T-helper 17 cell (primary cell): ENCODE results near the gene FGFR1OP2. TPM values are rescaled to one million over a fixed set of nuclear protein-coding genes. Genes with fewer than 3 reads are reported as not detected.
"Not testable (repeated sequence)": the region's sequence is repeated elsewhere in the genome, so short reads cannot be mapped to it uniquely, and the experiment has no call there.

Experiments
- ATAC-seq: fragments of 150-1000 bp; cut with Tn5 transposase; 2 replicates; pipeline ENCODE4 v1.10.0; 2021; ENCODE audit warnings: mild to moderate bottlenecking, moderate library complexity
- DNase-seq, 3 donors: peaks; one replicate each; pipeline versions ENCODE4 v3.0.0 to v3.0.0-alpha.2; 2020 to 2021
- H3K9me3 ChIP-seq: one replicate; pipeline ENCODE4 v1.7.0; 2013; ENCODE audit warnings: low read length, mild to moderate bottlenecking; ENCODE audit not compliant: control insufficient read depth, poor library complexity, severe bottlenecking
- H3K27ac Mint-ChIP-seq: one replicate; pipeline ENCODE4 v1.8.0; 2022; ENCODE audit warnings: mild to moderate bottlenecking, moderate library complexity, mixed read lengths
- H3K27me3 Mint-ChIP-seq: one replicate; pipeline ENCODE4 v1.8.0; 2022; ENCODE audit warnings: mixed read lengths
- H3K36me3 Mint-ChIP-seq: one replicate; pipeline ENCODE4 v1.8.0; 2022; ENCODE audit warnings: low read depth, mixed read lengths
- H3K4me1 Mint-ChIP-seq: one replicate; pipeline ENCODE4 v1.8.0; 2022; ENCODE audit warnings: mild to moderate bottlenecking, mixed read lengths
- H3K4me3 Mint-ChIP-seq: one replicate; pipeline ENCODE4 v1.8.0; 2022; ENCODE audit warnings: mild to moderate bottlenecking, moderate library complexity, mixed read lengths
- total RNA-seq, 4 donors: library from RNA in 2 of 4; stranded (reverse) in 2 of 4; gene quantifications; one replicate each; pipeline ENCODE4 v1.2.3 and lab custom pipeline; 2022 to 2026

The FGFR1OP2 gene
- total RNA-seq (10 to 100 TPM; 50.8 to 56.1 TPM), total RNA-seq (lab: John Stamatoyannopoulos, UW) (91.9 to 170 reads per million in 2 donors)

GRCh38 chr12:26937863-26938700 is at the start of gene FGFR1OP2, which contains the start of gene INTS13:
FGFR1OP2 (plus strand) TSS chr12:26938470; CDS start chr12:26954159, 15,689 bp downstream.
INTS13 (minus strand) TSS chr12:26937981; CDS start chr12:26936803, 1,178 bp downstream.
- H3K9me3 ChIP-seq: no peaks in the 10 kb centered on the region
- ATAC-seq: peak; percentile 92

GRCh38 chr12:26890784-26891183 is 47.5 kb upstream of the FGFR1OP2 start:
- H3K4me1 Mint-ChIP-seq: no peaks in the 10 kb centered on the region

More at GRCh38 chr12:26937863-26938700, at the start of gene FGFR1OP2, which contains the start of gene INTS13:
- Mint-ChIP-seq H3K36me3 (peaks cover 11% of the 10 kb centered on the region), H3K27ac (peak within 1 kb of the TSS; percentile 97), H3K27me3 (no peaks in the 10 kb centered on the region), H3K4me1 (peaks cover 50% of the 10 kb centered on the region), H3K4me3 (peak within 1 kb of the TSS; percentile 99)
- peak; percentile 89 to 95 (median 92) for DNase-seq

GRCh38 chr12:26891704-26892103 is 46.6 kb upstream of the FGFR1OP2 start:
- ATAC-seq (no peak), DNase-seq (no peak)
- Mint-ChIP-seq H3K4me1 (no peaks in the 10 kb centered on the region), H3K27ac (no peak overlapping the region), H3K36me3 (no peaks in the 10 kb centered on the region), H3K4me3 (no peak overlapping the region), H3K27me3 (no peaks in the 10 kb centered on the region)
- no peaks in the 10 kb centered on the region for H3K9me3 ChIP-seq

More at GRCh38 chr12:26890784-26891183, 47.5 kb upstream of the FGFR1OP2 start:
- Mint-ChIP-seq H3K4me3 (no peak overlapping the region), H3K36me3 (no peaks in the 10 kb centered on the region), H3K27ac (no peak overlapping the region), H3K27me3 (no peaks in the 10 kb centered on the region)
- DNase-seq (no peak), ATAC-seq (no peak)
- no peaks in the 10 kb centered on the region for H3K9me3 ChIP-seq

- Mint-ChIP-seq H3K27ac (no peak overlapping the region), H3K4me1 (peaks cover 3% of the 10 kb centered on the region), H3K4me3 (no peak overlapping the region), H3K27me3 (no peaks in the 10 kb centered on the region), H3K36me3 (peaks cover 3% of the 10 kb centered on the region)
- ATAC-seq (no peak), DNase-seq (no peak)
- H3K9me3 ChIP-seq: no peaks in the 10 kb centered on the region
Measured at GRCh38 chr12:26895672-26896071, 42.6 kb upstream of the FGFR1OP2 start.

- ATAC-seq (no peak), DNase-seq (no peak)
- no peak overlapping the region for H3K27ac Mint-ChIP-seq
- H3K4me1 Mint-ChIP-seq: peaks cover 3% of the 10 kb centered on the region
- H3K27me3 Mint-ChIP-seq: no peaks in the 10 kb centered on the region
- H3K9me3 ChIP-seq: no peaks in the 10 kb centered on the region
- peaks cover 5% of the 10 kb centered on the region for H3K36me3 Mint-ChIP-seq
- H3K4me3 Mint-ChIP-seq: no peak overlapping the region
Measured at GRCh38 chr12:26896913-26897312, 41.4 kb upstream of the FGFR1OP2 start.

GRCh38 chr12:26903396-26903795 is 34.9 kb upstream of the FGFR1OP2 start:
- H3K27me3 Mint-ChIP-seq, ATAC-seq, H3K9me3 ChIP-seq, DNase-seq, H3K4me1 Mint-ChIP-seq, H3K4me3 Mint-ChIP-seq, H3K27ac Mint-ChIP-seq: not testable (repeated sequence)
- peaks cover 20% of the 10 kb centered on the region for H3K36me3 Mint-ChIP-seq

- Mint-ChIP-seq H3K27me3 (no peaks in the 10 kb centered on the region), H3K4me1 (peaks cover 3% of the 10 kb centered on the region), H3K4me3 (no peak overlapping the region), H3K27ac (peak overlapping the region; percentile 14), H3K36me3 (peaks cover 18% of the 10 kb centered on the region)
- DNase-seq (no peak), ATAC-seq (no peak)
- H3K9me3 ChIP-seq: no peaks in the 10 kb centered on the region
Measured at GRCh38 chr12:26906024-26906423, 32.2 kb upstream of the FGFR1OP2 start.

GRCh38 chr12:26906704-26907103 is 31.6 kb upstream of the FGFR1OP2 start:
- H3K36me3 Mint-ChIP-seq: peaks cover 18% of the 10 kb centered on the region
- no peaks in the 10 kb centered on the region for H3K9me3 ChIP-seq
- H3K27ac Mint-ChIP-seq: peak overlapping the region; percentile 14
- no peaks in the 10 kb centered on the region for H3K27me3 Mint-ChIP-seq
- ATAC-seq (no peak), DNase-seq (no peak)
- H3K4me1 Mint-ChIP-seq: peaks cover 3% of the 10 kb centered on the region
- H3K4me3 Mint-ChIP-seq: no peak overlapping the region

GRCh38 chr12:26918321-26919215 is 19.7 kb upstream of the FGFR1OP2 start:
- H3K27ac Mint-ChIP-seq: peak overlapping the region; percentile 78
- H3K27me3 Mint-ChIP-seq: no peaks in the 10 kb centered on the region
- DNase-seq (no peak), ATAC-seq (no peak)
- H3K36me3 Mint-ChIP-seq: peaks cover 11% of the 10 kb centered on the region
- H3K4me3 Mint-ChIP-seq: no peak overlapping the region
- no peaks in the 10 kb centered on the region for H3K4me1 Mint-ChIP-seq
- no peaks in the 10 kb centered on the region for H3K9me3 ChIP-seq

GRCh38 chr12:26919216-26919555 is 19.1 kb upstream of the FGFR1OP2 start:
- Mint-ChIP-seq H3K36me3 (peaks cover 11% of the 10 kb centered on the region), H3K27ac (peak overlapping the region; percentile 78), H3K27me3 (no peaks in the 10 kb centered on the region)

GRCh38 chr12:26921886-26922285 is 16.4 kb upstream of the FGFR1OP2 start:
- peaks cover 4% of the 10 kb centered on the region for H3K4me1 Mint-ChIP-seq
- DNase-seq: no peak
- no peak overlapping the region for H3K27ac Mint-ChIP-seq
- peaks cover 11% of the 10 kb centered on the region for H3K36me3 Mint-ChIP-seq
- H3K4me3 Mint-ChIP-seq: no peak overlapping the region
- H3K9me3 ChIP-seq: no peaks in the 10 kb centered on the region
- no peaks in the 10 kb centered on the region for H3K27me3 Mint-ChIP-seq
- no peak for ATAC-seq

More at GRCh38 chr12:26919216-26919555, 19.1 kb upstream of the FGFR1OP2 start:
- H3K9me3 ChIP-seq: no peaks in the 10 kb centered on the region
- DNase-seq: no peak
- Mint-ChIP-seq H3K4me1 (no peaks in the 10 kb centered on the region), H3K4me3 (no peak overlapping the region)
- no peak for ATAC-seq

- H3K4me1 Mint-ChIP-seq: peaks cover 31% of the 10 kb centered on the region
- H3K27ac Mint-ChIP-seq: no peak overlapping the region
- no peak overlapping the region for H3K4me3 Mint-ChIP-seq
- H3K36me3 Mint-ChIP-seq: peaks cover 8% of the 10 kb centered on the region
- H3K9me3 ChIP-seq: no peaks in the 10 kb centered on the region
- no peak for DNase-seq
- no peak for ATAC-seq
- H3K27me3 Mint-ChIP-seq: no peaks in the 10 kb centered on the region
Measured at GRCh38 chr12:26928661-26929060, 9.6 kb upstream of the FGFR1OP2 start.

GRCh38 chr12:26929590-26929989 is 8.7 kb upstream of the FGFR1OP2 start:
- Mint-ChIP-seq H3K4me3 (no peak overlapping the region), H3K27me3 (no peaks in the 10 kb centered on the region), H3K36me3 (peaks cover 8% of the 10 kb centered on the region), H3K4me1 (peaks cover 35% of the 10 kb centered on the region), H3K27ac (no peak overlapping the region)
- DNase-seq: no peak
- H3K9me3 ChIP-seq: no peaks in the 10 kb centered on the region
- no peak for ATAC-seq
